Activated CD4-positive, CD25-positive, alpha-beta regulatory T cell treated with anti-CD3 and anti-CD28 coated beads, Interleukin-2, amount 50 U/mL, for 24 hours (primary cell): ENCODE measurements around the gene FOXF1.

Experiments used
- ATAC-seq, 2 donors: fragments of 150-1000 bp; cut with Tn5 transposase; one replicate each; pipeline ENCODE4 v1.10.0; 2021; ENCODE audit warnings: mild to moderate bottlenecking in 1 of 2, moderate library complexity in 1 of 2

Gene FOXF1

DNA sequence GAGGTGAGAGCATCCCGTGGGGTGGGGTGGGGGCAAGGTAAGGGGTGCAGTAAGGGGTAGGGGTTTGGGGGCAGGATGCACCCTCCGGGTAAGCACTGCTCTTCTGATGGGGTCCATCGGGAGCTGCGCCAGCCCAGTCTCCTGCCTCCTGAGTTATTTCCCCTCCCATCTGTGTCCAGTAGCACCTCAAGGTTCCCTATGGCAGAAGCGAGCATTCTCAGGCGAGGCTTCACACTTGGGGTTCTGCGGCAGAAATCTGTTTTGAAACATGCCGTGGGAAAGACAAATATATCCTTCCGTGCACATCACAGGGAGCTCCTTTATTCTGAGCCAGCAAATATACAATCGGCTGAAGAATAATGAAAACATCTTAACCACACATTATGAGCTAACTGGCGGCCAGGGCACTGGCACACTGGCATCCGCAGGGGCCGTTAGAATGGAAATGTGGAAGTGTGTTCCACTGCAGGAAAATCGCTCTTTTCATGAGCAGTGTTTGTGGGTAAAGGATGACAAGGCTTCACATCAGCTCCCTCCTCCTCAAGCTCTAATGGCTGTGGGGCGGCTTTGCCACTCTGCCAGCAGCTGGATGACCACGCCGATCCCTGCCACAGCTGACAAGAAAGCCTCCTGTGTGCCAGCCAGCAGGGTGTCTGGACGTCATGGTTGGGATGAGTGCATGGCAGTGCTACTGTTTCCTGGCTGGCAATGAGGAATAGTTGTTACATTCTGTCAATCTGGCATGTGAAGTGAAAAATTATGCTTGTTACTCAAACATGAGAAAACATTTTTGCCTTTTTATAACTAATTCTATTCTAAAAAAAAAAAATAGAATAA lies 24.7 kb downstream of the FOXF1 start:
- ATAC-seq, result no peak

DNA sequence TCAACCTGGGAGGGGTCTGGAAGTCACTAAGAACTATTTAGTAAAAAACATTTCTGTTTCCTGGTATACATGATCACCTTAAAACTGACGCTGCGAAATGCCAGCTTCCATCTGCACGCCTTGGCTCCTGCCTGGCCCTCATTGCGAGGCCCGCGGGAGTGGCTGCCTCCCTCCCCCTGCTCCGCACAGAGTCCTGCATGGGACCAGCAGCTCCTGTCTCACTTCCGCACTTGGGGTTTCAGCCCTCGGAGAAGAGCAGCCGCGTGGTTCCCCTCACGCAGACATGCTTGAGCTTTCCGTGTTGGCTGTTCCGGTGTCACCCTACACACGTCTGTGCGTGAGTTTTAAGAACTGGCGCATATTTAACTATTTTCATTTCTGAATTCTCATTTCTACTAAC lies 26.3 kb downstream of the FOXF1 start:
- ATAC-seq, result no peak

DNA sequence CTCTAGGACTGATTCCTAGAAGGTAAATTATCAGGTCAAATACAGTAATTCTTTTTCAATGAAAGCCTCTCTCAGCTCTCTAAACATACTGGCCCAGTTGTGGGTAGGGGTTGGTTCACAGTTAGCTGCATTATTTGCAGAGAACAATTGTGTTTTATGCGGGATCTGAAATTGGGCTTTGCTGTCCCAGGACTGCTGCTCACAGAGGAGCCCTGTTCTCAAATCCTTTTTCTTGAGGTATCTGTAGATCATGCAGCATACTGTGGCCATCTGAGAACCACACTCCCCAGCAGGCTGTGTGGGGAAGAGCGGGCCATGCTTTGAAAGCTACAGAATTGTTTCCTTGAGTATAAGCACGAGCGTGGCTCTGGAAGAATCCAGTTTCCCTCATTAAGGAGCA lies 27.2 kb downstream of the FOXF1 start:
- ATAC-seq, result no peak

DNA sequence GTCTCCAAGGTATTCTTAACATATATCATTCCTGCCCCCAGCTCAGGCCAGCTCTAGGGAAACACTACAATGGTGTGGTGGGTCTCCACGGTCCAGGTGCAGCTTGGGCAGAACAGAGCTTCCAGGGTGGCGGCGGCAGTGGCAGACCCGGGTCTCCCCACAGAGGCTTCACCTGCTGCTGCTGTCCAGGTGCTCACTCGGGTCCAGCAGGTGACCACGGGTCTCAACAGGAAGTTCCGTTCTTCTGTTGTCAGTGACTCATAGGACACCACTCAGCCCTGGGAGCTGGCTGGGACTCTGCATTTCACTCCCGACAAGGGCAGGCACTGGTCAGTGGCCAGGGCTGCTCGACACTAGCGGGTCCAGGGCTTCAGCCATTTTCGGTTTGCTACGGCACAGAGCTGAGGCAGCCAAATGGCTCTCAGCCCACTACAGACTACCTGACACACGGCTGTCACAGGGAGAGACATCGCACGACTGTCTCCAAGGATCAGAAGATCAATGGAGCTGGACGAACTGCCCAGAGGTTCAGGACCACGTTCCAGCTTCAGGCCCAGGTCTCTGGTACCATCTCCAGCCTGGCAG lies 28.0 kb downstream of the FOXF1 start:
- no peak for ATAC-seq

DNA sequence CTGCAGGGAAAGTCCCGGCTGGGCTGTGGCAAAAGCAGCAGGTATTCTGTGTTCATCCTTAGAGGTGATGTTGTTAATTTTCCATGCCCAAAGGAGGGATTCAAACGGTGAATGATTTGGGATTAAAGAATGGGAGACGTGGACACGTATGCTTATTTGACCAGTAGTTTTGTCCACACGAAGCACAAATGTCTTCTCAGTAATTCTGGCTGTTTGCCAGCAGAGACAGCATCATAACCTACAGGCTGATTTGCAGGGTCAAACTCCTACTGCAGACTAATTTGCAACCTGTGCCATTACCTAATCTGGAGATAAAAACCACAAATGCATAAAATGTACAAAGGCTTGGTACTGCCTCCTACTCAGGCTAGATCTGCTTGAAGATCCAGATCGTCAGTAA lies 30.6 kb downstream of the FOXF1 start:
- ATAC-seq, result no peak

DNA sequence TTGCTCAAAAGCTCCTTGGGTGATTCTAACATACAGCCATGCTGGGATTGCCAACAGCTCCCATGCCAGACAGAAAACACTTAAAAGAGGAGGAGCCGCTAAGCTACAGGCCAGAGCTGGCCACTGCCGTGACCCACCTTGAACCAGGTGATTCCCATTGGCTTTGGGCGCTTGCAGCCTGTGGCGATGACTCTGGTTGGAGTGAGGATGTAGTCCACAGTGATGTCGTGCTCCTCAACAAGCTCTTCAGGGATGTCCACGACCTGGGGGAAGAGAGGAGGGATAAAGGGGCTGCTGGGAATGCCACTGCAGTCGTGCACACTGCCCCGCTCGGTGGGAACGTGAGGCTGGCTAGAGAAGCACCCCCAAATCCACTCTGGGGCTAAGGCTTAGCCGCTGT lies 31.2 kb downstream of the FOXF1 start:
- ATAC-seq, result no peak

DNA sequence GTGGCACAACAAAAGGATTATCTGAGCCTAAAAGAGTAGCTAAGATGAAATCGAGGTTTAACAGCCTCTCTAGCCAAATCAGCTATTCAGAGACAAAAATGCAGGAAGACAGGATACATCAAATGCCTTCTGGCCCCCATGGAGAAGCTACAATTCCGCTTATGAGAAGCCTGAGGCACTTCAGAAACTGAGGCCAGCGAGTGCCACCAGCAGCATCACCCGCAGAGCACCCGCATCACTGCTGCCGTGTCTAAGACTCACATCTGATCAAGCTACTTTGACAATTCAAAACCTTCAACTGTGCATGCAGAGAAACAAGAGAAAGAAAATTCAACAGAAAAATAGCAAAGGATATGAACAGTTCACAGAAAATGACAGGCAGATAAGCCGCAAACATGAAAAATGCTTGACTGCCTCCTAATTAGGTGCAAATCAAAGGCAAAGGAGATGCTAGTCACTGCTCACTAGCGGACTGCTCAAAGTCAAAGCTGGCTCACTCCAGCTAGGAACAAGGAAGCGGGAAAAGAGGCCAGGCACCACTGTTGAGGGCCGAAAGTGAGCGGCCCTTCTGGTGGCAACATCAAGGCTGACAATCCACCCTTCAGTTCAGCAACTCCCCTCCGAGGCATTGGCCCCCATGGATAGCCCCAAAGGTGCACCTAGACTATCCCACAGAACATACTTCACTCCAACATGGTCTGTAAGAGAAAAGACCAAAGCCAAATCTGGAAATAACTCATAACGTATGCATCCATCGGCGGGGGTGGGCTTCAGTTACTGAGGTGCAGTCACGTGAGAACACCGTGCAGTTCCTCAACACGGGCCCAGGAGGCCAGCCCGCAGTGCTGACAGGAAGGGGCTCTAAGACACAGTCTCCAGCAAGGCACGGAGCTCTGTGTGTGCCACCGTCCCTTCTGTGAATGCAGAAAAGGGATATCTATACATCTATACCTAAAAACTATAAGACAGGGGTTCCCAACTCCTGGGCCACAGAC lies 32.7 kb downstream of the FOXF1 start:
- ATAC-seq, result no peak

DNA sequence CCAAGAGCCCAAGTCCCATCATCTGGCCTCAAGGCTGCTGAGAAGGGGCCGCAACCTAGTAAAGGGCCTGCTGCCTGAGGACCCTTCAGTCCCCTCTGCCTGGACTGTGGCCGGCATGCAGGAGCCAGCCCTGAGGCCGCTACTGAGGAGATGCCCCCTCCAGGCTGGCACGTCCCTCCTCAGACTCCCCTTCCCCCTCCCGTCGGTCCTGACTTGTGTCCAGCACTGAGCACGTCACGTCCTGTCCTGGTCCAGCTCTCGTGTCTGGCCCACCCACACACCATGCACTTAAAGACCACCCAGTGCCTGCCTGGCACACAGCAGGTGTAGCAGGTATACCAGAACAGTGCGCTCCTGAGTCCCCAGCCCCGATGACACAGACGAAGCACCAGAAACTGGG lies 35.2 kb downstream of the FOXF1 start:
- no peak for ATAC-seq

DNA sequence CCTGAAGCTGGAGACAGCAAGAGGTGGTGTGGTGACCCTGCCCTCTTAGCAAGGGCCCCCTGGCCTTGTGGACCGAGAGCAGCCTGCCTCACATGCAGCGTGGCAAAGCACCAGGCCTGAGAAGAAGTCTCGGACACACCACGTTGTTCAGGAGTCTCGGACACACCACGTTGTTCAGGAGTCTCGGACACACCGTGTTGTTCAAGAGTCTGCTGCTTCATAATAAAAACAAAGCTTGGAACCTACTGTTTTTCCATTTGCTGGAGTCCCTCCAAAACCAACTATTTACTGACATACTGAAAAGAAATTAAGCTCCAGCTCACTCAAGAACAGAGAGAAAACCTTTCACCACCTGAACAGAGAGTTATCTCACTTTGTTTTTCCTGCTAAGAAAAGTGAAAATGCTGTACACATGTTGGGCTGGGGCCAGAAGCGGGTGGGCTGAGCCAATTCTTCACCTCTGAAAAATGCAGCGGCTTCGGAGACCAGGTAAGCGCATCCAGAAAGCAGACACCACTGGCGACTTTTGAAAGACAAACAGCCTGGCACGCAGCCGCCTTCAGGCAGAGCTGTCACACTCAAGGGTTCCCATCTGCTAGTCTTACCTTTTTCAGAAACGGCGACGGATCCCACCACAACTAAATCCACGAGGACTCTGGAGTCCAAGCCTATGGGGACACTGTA lies 35.8 kb downstream of the FOXF1 start:
- ATAC-seq, result no peak

DNA sequence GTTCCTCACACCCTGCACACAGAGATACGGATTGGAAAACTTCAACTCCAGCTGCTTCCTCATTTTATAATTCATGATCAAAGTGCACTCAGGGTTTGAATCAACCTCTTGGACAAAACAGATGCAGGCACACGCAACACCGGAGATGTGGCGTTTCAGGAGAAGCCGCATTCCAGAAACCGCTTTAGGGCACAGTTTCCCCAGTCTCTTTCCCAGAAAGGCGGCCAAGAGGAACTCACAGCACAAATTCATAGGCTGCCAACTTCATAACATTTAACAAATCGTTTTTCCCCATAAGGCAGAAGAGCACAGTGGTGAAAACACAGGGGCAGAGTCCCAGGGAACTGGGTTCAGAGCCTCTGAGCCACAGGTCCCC lies 36.3 kb downstream of the FOXF1 start:
- no peak for ATAC-seq

DNA sequence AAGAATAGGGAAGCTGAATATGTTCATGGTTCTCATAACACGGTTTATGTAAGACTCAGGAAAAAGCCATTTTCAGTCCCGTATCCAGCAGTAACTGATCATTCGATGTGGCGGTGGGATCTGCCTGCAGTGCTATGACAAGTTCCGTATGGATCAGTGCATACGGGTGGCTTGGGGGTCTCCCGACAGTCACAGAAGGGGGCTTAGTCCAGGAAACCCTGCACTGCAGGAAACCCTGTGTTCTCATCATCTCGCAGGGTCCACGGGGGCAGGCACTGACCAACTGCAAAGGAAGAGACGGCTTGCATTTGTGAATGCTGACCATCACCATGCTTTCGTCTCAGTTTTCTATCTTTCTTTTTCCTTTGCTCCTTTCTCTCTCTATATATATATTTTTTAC lies 37.0 kb downstream of the FOXF1 start:
- ATAC-seq, result no peak

DNA sequence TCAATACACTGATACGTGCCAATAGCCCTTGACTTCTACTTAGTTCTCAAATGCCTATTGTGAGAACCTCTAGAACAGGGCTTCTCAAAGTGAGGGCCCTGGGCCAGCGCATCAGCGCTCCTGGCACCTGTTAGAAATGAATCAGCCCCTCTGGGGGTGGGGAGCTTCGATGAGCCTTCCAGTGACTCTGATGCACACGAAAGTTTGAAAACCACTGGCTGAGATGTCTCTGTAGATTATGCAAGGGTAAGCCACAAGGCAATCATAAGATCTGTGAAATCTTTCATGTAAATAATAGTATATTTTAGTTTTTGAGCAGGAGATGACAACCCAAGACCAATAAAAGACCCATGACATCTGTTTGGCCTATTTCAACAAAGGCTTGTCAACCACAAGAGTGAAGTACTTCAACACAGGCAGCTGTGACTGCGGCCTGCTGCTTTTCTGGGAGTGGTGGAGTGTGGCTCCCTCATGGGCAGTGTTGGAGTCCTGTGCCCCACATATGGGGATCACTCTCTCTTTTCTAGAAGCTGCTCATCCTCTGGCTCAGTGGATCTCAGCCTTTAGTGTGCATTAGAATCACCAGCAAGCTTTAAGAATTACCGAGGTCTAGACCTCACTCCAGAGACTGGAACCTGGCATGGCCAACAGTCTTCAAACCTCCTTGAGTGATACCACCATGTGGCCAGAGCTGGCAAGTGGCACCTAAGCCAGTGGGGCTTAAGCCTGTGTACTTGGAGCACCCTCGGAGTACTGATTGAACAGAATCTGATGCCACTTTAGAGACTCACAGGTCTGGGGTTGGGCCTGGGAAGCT lies 39.0 kb downstream of the FOXF1 start:
- ATAC-seq, result peak; percentile 83 to 92

DNA sequence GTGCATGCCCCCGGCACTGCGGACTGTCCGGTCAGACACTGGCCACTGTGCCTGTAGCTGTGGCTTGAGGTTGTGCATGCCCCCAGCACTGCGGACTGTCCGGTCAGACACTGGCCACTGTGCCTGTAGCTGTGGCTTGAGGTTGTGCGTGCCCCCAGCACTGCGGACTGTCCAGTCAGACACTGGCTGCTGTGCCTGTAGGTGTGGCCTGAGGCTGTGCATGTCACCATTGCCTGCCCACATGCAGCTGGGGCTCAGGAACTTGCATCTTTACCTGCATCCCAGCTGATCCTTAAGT lies 39.5 kb downstream of the FOXF1 start:
- no peak for ATAC-seq

DNA sequence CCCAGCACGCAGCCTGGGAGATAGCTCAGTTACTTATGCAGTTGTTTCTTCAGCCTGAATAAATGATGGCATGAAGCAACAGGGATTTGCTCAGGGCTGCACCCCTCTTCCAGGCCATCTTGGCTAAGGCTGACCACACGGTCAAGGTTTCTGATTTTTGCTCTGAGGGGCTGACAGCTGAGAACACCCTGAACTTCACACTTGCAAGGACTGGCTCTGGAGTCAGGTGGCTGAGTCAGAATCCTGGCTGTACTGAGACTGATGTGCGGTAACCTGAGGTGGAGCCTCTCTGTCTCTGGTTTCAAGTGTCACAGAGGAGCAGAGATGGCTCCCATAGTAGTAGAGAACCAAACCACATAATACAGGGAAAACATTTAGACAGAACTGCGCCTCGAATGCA lies 40.0 kb downstream of the FOXF1 start:
- ATAC-seq, result no peak

DNA sequence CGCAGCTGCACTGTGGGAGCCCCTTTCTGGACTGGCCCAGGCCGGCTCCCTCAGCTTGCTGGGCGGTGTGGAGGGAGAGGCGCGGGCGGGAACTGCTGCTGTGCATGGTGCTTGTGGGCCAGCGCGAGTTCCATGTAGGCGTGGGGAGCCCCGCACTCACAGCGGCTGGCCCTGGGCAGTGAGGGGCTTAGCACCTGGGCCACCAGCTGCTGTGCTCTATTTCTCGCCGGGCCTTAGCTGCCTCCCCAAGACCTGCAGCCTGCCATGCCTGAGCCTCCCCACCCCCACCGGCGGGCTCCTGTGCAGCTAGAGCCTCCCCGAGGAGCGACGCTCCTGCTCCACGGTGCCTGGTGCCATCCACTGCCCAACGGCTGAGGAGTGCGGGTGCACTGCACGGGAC lies 43.0 kb downstream of the FOXF1 start:
- ATAC-seq, result no peak

DNA sequence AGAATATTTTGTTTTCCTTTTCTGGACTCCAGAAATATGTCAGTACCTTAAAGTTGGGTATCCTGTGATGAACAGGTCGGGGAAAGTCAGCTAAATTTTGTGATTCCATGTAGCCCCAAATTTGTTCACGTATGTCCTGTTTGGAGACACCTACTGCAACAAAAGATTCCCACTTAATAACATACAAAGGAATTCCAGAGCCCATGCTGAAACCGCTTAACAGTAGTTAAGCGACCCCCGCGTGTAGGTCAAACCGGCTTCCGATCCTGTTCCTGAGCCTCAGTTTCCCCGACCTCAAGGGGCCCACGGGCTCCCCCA lies 44.2 kb downstream of the FOXF1 start:
- ATAC-seq, result no peak

DNA sequence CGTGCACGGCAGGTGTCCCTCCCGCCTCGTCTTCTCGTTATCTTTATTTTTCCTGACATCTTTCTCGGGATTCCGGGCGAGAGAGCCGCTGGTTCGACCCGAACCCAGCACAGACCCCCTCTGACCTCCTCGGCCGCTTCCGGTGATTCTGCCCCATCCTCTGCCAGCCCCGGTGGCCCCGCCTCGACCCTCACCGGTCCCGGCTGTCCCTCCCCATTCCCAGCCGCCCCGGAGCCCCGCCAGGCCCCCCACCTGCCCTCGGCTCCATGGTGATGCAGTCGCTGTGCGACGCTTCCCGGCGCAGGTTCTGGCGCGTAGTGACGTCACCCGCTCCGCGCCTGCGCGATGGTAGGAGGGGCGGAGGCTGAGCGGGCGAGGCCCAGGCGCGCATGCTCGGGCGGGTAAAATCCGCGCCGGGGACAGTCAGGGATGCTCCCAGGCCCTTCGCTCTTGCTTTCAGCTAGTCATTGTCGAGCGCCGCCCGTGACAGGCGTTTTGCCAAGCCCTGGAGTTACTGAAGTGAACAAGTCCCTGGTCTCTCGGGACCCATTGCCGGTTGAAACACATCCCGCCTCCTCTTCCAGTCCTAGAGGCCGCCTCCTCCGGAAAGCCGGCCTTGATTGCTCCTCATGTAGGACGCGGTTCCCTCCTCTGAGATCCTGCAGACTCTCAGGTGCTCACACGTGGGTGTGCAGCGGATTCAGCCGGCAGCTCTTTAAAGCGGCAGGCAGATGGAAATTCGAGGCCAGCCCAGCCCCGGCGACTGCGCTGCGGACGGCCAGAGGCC lies 44.8 kb downstream of the FOXF1 start, which contains the start of gene MTHFSD:
Gene MTHFSD, minus strand, starts transcription at position 319 of the 787 bp plus-strand sequence. Its CDS starts 51 bp downstream, at position 268.
- ATAC-seq, result peak; percentile 87 to 91

DNA sequence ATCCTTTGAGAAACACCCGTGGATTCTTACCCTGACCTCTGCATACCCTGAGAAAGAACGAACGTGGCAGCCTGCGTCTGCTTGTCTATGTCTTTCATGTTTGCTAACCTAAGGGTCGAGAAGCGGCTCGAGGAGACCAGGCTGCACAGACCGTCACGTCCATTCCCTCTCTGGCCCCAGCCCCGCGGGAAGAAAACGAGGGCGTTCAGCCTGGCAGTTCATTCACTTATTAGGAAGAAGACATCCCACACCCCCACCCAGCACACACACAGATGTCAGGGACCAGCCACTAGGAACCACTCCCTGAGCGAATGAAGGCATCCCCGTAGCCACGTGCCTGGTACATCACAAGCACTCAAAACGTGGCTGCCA lies 45.4 kb downstream of the FOXF1 start:
- ATAC-seq, result no peak

DNA sequence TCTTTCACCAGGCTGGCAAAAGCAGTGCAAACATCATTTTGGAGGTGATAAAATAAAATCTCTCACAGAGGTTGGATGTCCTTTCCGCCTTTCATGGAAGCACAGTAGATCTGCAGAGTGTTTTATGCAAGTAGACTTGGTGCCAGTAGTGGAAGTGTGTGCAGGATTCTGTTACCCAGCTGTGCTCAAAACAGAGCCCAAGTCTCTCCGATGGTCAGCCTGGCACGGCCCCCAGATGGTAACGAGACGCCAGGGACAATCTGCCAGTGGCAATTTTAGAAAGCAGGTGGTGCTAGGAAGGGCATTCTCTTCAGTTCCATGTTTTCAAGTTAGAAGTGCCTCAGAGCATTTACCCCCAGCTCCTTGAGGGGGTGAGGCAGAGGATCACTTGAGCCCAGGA lies 46.2 kb downstream of the FOXF1 start:
- no peak for ATAC-seq

DNA sequence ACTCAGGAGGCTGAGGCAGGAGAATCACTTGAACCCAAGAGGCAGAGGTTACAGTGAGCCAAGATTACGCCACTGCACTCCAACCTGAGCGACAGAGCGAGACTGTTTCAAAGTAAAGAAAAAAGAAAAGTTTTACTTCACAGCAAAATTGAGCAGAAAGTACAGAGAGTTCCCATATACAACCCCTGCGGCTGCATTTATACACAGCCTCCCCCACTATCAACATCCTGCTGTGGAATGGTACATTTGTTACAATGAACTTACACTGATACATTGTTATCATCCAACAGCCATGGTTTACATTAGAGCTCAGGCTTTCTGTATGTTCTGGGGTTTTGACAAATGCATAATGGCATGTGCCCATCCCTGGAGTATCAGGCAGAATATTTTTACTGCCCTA lies 47.3 kb downstream of the FOXF1 start:
- no peak for ATAC-seq
